OCI-M2 (cell line): ENCODE results near the gene C5orf15.
"Not testable (repeated sequence)": the region's sequence is repeated elsewhere in the genome, so short reads cannot be mapped to it uniquely, and the experiment has no call there.

Source experiments
- DNase-seq: peaks from one replicate; lab custom pipeline; 2025; ENCODE audit not compliant: unreplicated experiment; lab: John Stamatoyannopoulos, UW

Gene C5orf15

DNA sequence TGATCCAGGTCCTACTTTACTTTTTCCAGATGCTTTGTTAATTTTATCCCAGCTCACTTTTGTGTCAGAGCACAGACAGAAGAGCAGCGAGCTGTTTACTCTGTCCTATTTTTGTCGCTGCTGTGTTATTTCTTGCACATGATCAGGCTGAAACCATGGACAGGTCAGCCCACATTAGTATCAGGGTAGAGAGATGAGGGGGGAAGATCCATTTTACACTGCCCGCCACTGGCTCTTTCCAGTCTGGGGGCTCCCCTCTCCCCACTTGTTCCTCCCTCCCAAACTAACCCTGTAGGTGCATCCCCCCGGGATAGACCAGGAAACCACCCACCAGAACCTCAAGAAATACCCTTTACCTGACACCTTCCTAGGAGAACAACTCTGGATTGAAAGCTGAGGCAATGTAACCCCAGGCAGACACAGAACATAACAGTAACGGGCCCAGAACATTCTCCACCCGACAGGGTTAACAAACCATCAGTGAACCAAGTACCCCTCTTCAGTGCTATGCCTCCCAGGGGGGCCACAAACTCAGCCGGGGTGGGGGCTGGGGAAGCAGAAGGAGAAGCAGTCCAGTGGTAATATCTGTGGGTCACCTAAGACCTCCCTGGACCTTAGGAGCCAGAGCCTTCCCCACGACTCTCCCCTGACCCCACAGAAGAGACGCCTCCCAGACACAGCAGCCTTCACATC lies 26.0 kb upstream of the C5orf15 start:
- DNase-seq, result no peak

DNA sequence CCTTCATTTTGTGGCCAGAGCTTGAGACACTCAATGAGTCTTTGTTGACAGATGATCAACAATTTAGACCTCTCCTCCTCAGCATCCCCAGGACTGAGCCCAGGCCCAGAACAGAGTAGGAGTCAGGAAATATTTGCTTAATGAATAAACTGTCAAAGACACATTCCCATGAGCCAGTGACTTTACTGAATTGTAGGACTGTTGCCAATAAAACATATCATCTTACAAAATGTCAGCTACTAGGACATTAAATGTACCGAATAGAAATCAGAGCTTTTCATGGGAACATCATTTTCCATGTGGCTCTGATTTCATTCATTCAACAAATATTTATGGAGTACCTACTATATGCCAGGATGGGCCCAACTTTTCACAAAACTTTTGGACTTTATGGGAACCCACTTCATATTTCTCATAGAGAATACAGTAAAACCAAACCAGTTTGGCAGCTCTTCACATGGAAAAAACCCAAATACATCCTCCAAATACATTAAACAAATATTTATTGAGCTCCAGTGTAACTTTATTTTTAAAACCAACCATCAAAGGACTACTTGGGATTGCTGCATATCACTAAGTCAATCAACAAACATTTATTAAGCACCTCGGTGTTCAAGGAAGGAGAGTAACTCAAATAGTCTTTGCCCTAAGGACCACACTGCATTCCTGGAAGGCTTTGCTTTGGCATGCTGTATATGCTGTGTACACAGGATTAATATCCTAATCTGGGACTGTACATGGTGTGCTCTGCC lies 24.9 kb upstream of the C5orf15 start:
- DNase-seq, result no peak

DNA sequence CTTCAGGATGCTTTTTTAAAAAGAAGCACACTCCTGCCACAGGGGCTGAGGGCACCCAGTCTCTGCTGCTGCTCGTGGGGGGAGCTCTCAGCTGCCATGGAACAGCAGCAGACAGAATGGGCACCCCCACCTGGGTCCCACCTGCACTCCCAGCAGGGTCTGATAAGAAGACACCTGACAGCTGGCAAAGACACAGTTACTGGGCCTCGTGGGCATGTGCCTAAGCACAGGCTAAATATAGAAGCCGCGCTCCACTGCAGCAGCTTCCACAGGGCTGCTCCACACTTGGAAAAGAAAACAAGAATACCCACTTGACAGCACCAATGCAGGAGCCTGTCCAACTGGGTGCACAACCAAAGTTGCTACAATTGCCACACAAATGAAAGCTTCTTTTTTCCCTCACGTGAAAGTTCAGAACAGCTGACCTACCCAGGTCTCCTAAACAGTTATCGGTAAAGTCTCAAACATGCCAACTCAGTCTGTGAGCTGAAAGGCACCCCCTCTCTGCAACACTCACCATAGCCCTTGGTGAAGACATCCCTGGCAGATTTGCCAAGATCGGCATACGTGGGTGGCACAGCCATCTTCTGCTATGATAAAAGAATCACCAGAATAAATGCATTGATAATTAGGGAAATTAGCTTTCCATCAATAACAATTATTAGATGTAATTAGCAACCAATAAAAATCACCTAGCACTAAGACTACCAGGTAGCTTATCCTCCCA lies 24.2 kb upstream of the C5orf15 start:
- no peak for DNase-seq

DNA sequence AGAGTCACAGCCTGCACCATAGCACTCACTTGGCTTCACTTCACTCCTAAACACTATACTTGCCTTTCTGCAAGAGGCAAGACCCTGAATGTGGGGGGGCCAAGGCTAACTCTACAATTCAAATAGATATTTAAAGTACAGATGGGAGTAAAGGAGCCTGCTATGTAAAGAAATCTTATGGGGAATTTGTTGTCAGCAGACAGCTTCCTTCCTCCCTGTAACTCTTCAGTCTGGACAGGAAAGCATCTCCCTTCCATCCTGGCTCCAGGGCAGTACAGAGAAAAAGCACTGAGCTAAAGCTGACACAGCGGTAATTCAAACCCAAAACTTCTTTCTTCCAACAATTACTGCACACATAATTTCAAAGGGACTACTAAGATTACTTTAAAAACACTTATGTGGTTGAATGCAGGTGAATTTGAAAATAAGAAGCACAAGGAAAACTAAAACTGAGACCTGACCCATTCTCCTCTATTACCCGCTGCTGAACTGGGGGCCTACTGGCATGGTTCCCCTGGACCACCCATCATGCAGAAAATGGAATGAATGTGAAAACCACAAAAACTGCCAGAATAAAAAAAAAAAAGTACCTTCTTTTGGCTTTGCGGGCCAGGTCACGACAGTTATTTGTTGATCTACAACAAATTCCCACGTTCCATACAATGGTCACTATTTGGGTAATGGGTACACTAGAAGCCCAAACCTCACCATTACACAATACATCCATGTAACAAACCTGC lies 22.9 kb upstream of the C5orf15 start:
- DNase-seq, result no peak

DNA sequence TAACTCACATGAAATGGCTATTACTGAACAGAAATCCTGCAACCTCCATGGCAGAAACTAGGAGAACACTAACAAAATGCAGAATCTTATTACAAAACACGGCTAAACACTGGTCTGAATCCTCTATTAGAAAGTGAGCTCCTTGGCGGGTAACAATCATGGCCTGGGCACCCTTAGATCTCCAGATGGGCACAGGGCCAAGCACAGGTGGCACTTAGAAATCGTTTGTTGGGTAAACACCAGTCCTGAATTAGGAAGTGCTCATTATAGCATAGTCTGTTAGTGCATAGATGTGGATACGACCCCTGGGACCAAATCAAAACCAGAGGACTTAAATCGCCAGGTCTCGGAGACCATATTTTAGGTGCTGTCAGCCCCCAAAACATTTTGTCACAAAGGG lies 22.0 kb upstream of the C5orf15 start:
- no peak for DNase-seq

DNA sequence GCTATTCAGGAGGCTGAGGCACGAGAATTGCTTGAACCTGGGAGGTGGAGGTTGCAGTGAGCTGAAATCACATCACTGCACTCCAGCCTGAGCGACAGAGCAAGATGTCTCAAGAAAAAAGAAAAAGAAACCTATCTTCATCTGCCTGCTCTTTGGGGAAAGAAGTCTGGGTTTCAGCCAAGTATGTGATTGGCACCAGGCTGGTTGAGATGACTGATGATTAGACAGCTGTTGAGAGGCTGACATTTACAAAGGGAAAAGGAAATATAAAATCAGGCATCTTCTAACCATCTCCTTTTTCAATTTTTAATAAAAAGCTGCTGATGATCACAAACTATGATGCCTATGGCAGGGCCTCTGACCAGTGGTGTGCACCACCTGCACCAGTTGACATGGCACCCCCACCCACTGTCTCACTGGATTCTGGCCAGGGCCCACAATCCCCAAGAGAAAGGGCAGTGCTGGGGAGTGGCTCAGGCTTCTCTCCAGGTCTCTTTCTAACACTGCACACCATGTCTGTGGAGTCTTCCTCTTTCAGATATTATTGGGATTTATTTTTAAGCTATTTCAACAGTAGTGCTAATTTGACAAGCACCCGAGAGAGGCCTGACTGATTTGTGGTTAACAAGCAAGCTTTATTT lies 17.2 kb upstream of the C5orf15 start:
- no peak for DNase-seq

DNA sequence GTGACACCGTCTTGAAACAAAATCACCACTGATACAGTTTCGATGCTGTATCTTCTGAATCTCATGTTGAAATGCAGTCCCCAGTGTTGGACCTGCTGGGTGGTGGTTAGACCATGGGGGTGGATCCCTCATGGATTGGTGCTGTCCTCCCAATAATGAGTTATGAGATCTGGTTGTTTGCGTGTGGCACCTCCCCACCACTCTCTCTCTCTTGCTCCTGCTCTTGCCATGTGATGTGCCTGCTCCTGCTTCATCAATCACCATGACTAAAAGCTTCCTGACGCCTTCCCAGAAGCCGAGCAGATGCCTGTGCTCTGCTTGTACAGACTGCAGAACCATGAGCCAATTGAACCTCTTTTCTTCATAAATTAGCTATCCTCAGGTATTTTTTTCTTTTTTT lies 15.2 kb upstream of the C5orf15 start:
- DNase-seq, result no peak

DNA sequence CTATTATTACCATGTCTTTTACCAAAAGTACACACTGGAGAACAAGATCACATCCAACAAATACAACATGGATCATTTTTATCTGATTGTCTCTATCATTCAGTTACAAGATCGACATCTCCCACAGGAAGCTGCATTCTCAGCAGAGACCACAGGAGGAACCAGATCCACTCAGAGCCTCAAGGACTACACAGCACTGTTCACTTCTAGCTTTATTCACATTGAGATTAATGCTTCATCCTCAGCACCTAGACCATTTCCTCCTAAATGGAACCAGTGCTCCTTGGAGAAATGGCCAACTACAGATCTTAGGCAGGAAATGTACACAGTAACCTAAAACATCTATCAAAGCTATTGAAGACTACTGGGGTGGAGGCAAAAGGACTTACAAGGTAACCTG lies 13.3 kb upstream of the C5orf15 start:
- no peak for DNase-seq

DNA sequence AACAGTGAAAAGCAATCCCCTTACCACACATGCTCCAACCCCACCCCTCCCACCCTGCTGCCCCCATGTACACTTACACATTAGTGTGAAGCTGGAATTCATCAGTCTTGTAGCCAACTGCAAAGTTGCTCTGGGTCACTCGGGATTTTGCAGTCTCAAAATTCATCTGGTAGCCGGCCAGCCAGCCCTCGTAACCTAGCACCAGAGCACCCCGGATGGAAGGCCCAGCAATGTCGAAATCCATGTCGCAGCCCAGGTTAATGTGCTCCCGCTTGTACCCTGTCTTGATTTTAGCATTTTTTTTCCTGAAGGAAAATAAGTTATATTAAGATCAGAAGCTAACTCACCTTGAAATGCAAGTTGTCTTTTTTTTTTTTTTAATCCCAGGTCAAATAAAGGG lies 12.2 kb upstream of the C5orf15 start:
- no peak for DNase-seq

DNA sequence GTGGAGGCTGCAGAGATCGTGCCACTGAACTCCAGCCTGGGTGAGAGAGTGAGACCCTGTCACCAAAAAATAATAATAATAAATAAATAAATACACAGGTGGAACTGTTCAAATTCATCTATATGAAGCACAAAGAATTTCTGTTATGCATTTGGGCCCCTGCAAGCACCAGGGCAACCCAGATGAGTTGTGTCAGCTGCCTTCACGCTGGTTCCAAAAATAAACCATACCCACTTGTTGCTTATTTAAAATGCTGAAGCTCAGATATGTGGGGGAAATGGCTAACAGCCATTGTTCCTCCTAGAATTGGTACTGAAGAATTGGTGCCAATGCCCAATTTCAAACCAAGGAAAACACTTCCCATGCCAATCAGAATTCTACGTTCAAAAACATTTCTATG lies 10.5 kb upstream of the C5orf15 start:
- no peak for DNase-seq

DNA sequence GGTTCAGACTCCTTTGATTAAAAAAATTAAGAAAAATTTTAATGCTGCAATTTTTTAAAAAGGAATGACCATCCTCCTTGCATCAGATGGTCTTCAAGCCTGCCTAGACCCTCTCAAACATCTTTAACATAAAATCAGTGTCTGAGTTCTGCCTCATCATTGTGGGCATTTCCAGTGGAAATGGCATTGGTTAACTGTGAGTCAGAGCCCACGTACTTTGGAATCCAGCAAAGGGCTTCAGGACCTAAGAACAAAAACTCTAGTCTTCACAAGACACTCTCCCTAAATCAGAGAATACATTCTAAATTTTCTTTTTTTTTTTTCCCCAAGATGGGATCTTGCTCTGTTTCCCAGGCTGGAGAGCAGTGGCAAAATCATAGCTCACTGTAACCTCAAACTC lies 9.4 kb upstream of the C5orf15 start:
- no peak for DNase-seq

DNA sequence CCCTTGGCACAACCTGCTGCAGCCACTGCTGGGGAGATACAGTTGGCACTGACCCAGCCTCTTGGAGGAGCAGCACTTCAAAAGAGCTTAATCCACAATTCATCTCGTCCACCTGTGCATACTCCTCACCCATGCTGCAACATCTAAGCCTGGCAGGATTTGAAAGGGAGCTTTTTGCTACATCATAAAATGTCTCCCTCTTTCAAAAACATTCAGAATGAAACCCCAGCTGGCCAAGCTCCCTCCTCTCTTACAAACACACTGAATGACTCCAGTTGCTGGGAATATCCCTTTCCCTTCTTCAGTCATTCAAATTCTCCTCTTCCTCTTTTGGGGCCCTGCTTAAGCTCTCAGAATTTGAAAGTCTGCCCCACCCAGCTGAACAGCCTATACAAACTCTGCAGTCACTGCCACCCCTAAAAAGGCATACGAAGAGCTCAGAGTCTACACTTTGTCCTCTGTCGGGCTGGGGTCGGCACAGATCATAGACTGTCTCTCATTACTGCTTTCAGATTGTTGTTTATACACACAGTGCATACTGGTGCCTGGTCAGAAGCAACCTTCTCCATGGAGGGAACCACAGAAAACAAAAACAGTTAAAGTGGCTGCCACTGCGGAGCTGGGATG lies 8.8 kb upstream of the C5orf15 start:
- no peak for DNase-seq

DNA sequence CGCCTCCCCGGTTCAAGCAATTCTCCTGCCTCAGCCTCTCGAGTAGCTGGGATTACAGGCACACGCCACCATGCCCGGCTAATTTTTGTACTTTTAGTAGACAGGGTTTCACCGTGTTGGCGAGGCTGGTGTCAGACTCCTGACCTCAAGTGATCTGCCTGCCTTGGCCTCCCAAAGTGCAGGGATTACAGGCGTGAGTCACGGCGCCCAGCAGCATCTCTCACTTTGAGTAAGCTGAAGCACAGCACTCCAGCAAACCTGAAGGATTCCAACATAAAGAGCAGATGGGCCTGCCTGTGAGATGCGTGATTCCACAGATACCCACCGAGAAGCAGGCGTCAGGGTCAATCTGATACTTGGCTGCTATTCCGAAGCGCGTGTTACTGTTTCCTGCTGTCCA lies 7.1 kb upstream of the C5orf15 start:
- DNase-seq, result not testable (repeated sequence)

DNA sequence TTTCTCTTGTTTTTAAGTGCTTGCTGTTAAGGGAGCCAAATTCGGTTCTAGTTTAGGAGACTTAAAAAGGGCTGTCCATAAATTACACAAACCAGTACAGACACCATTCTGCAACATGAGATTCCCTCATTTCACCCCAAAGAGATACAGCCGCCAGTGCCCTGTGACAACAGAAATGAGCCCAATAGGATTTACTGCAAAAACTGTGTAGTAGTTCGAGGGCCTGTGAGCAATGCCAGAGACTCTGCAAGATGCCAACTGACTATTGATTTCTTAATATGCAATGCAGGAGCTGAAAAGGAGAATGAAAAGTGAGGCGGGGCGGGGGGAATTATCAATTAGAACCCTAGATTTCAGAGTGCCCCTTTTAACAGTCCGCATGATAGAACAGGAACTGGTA lies 5.7 kb upstream of the C5orf15 start:
- DNase-seq, result no peak

DNA sequence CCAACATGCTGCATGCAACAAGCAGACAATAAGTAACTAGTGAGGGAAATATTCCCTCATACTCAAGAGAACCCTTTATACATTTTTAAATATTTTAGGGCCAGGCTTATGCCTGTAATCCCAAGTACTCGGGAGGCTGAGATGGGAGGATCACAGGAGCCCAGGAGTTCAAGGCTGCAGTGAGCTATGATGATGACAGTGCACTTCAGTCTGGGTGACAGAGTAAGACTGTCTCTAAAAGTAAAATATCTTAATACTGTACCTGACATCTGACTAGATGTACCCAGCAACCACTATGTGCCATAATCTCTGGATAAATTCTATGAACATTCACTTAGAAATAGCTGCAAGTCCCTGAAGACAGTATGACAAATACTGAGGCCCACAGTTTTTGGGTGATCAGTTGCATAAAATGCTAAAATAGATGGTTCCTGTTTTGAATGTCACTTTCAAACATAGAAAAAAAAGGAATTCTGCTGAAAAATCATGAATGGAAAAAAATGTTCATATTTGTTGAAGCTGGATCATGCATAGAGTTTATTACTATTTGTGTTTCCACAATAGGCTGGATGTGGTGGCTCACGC lies 2.0 kb upstream of the C5orf15 start:
- no peak for DNase-seq

DNA sequence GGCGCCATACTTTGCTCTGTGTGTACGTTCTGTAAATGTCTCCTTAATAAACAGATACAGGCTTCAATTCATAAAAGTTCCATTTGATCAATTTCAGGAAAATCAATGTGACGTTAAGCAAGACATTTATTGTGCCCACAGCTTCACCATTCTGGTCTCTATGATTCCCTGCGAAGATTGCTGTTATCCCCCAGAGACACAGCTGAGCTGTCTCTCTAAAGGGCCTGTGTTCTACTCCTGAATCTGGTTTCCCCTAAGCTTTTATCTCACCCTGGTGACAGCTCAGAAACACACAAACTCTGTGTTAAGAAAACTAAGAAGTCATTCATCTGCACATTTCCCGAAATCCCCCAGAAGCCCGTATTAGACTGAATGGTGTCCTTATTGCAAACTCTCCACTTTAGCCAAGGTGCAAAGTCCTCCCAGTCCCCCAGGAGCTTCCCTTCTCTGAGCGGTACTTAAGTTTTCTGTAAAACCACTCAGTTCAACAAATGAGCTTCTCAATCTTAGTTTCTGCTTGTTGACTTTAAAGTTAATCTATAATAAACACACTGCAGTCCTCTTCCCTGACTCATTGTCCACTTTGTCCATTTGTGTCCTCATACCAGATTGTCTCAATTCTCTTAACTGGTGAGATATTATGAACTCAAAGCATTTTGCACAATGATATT lies 1.4 kb upstream of the C5orf15 start:
- no peak for DNase-seq

DNA sequence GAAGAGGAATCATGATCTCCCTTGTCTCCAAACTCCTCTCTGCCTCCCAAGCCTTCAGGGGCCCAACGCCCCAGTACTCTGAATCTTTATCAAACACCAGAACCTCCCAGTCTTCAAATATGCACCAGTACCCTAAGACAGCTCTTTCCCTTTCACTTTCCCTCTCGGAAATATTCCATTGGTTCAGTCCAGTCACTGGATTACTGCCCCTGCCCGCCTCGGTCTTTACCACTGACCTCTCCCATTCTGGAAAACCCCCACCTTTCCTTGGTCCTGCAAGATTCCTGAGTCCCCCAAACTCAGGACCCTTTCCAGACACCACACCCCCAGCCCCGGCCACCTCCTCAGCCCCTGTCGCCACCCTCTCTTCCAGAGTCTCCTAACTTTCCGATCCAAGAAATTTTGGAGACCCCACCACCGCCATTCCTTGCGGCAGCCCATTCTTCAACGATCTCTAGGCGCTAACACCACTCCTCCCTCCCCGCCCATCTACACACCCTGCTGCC lies 674 bp downstream of the C5orf15 start:
- DNase-seq, result no peak

DNA sequence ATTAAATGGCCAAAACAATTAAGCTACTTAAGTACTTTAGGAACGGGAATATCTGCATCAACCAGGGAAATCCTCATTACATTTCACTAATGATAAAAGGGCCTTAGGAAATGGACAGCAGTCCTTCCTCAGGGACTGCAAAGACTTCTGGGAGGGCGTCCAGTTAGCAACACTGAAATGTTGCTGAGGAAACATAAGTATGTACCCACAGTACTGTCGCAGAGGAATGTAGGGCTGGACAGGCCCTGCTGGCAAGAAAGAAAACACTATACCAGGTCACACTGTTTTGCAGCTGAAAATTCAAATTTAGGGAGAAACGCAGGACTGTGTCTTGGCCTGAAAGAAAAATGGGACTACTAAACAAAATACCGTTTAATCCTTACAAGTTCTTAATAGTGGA lies 1.3 kb downstream of the C5orf15 start:
- no peak for DNase-seq

DNA sequence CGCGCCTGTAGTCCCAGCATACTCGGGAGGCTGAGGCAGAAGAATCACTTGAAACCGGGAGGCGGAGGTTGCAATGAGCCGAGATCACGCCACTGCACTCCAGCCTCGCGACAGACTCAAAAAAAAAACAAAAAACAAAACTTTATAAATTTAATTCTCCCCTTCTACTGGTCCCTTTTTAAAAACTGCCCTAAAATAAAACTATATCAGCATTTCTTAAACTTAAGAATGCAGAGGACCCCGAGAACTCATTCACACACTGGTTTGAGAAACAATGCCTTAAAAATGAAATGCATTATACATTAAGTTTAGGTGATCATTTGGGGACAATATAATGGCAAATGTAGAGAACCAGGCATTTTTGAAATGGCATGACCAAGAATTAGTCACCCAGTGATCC lies 2.3 kb downstream of the C5orf15 start:
- DNase-seq, result no peak
